ENCODE results near the gene WDR48.

WDR48 gene

GRCh38 chr3:39075910-39076309 is 24.1 kb downstream of the WDR48 start:
- H2AFZ ChIP-seq (ENCODE audit: low read depth, low read length), result no peak overlapping the region
- peaks cover 83% of the 10 kb centered on the region for H3K36me3 ChIP-seq (ENCODE audit: insufficient read depth, low read length)
- H3K27me3 ChIP-seq (ENCODE audit: insufficient read depth, low read length), result no peaks in the 10 kb centered on the region
- no peaks in the 10 kb centered on the region for H3K9me3 ChIP-seq (ENCODE audit: low read length)
- no peak overlapping the region for H3K4me3 ChIP-seq (ENCODE audit: low read length)
- H3K4me1 ChIP-seq (ENCODE audit: insufficient read depth, low read length), result no peaks in the 10 kb centered on the region

DNA sequence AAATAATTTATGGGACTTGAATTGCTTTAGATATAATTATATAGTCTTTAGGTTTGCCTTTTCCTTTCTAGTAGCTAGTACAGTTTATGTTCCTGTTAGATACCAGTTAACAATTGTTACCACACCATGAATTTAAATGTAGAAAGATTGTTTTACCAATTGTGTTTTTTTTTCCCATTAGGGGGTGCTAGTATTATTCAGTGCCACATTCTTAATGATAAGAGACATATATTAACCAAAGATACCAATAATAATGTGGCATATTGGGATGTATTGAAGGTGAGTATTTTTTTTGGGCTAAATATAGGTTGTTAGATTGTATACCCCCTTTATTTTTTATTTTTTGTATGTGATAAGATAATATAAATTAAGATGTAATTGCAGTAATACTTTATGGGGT is 27.7 kb downstream of the WDR48 start:
- Histone ChIP-seq H3K9me3 (ENCODE audit: low read length) (no peaks in the 10 kb centered on the region), H3K36me3 (ENCODE audit: insufficient read depth, low read length) (peaks cover 65% of the 10 kb centered on the region), H2AFZ (ENCODE audit: low read depth, low read length) (no peak overlapping the region), H3K4me3 (ENCODE audit: low read length) (no peak overlapping the region), H3K4me1 (ENCODE audit: insufficient read depth, low read length) (no peaks in the 10 kb centered on the region), H3K27me3 (ENCODE audit: insufficient read depth, low read length) (no peaks in the 10 kb centered on the region)

DNA sequence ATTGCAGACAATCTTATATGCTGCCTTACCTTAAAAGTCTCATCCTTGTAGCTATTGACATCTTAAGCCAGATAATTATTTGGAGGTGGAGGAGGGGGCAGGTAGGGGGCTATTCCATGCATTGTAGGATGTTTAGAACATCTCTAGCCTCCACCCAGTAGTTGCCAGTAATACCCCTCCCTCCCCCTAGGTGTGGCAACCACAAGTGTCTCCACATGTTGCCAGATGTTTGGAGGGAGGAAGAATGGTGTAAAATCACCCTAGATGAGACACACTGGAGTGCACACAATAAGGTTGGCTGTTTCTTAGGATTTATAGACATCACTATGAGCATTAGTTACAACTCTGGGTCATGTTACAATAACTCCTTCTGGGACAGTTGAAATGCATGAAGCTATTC is 28.2 kb downstream of the WDR48 start:
- H3K27me3 ChIP-seq (ENCODE audit: insufficient read depth, low read length), result no peaks in the 10 kb centered on the region
- H3K36me3 ChIP-seq (ENCODE audit: insufficient read depth, low read length), result peaks cover 61% of the 10 kb centered on the region
- H2AFZ ChIP-seq (ENCODE audit: low read depth, low read length), result no peak overlapping the region
- H3K9me3 ChIP-seq (ENCODE audit: low read length), result no peaks in the 10 kb centered on the region
- H3K4me1 ChIP-seq (ENCODE audit: insufficient read depth, low read length), result no peaks in the 10 kb centered on the region
- no peak overlapping the region for H3K4me3 ChIP-seq (ENCODE audit: low read length)

- Histone ChIP-seq H2AFZ (ENCODE audit: low read depth, low read length) (no peak overlapping the region), H3K27me3 (ENCODE audit: insufficient read depth, low read length) (no peaks in the 10 kb centered on the region), H3K9me3 (ENCODE audit: low read length) (no peaks in the 10 kb centered on the region), H3K36me3 (ENCODE audit: insufficient read depth, low read length) (peaks cover 62% of the 10 kb centered on the region), H3K4me3 (ENCODE audit: low read length) (no peak overlapping the region), H3K4me1 (ENCODE audit: insufficient read depth, low read length) (no peaks in the 10 kb centered on the region)
Measured at GRCh38 chr3:39082666-39083313, 31.0 kb downstream of the WDR48 start.

- H3K4me3 ChIP-seq (ENCODE audit: low read length), result no peak overlapping the region
- no peak overlapping the region for H2AFZ ChIP-seq (ENCODE audit: low read depth, low read length)
- no peaks in the 10 kb centered on the region for H3K27me3 ChIP-seq (ENCODE audit: insufficient read depth, low read length)
- H3K4me1 ChIP-seq (ENCODE audit: insufficient read depth, low read length), result no peaks in the 10 kb centered on the region
- peaks cover 69% of the 10 kb centered on the region for H3K36me3 ChIP-seq (ENCODE audit: insufficient read depth, low read length)
- H3K9me3 ChIP-seq (ENCODE audit: low read length), result no peaks in the 10 kb centered on the region
Measured at GRCh38 chr3:39086144-39086543, 34.3 kb downstream of the WDR48 start.

- Histone ChIP-seq H3K36me3 (ENCODE audit: insufficient read depth, low read length) (peaks cover 82% of the 10 kb centered on the region), H3K9me3 (ENCODE audit: low read length) (no peaks in the 10 kb centered on the region), H3K4me3 (ENCODE audit: low read length) (no peak overlapping the region), H3K27me3 (ENCODE audit: insufficient read depth, low read length) (no peaks in the 10 kb centered on the region), H3K4me1 (ENCODE audit: insufficient read depth, low read length) (no peaks in the 10 kb centered on the region), H2AFZ (ENCODE audit: low read depth, low read length) (no peak overlapping the region)
Measured at GRCh38 chr3:39088456-39088855, 36.6 kb downstream of the WDR48 start.

GRCh38 chr3:39088889-39089288 is 37.1 kb downstream of the WDR48 start:
- no peaks in the 10 kb centered on the region for H3K9me3 ChIP-seq (ENCODE audit: low read length)
- H2AFZ ChIP-seq (ENCODE audit: low read depth, low read length), result no peak overlapping the region
- H3K27me3 ChIP-seq (ENCODE audit: insufficient read depth, low read length), result no peaks in the 10 kb centered on the region
- no peaks in the 10 kb centered on the region for H3K4me1 ChIP-seq (ENCODE audit: insufficient read depth, low read length)
- H3K36me3 ChIP-seq (ENCODE audit: insufficient read depth, low read length), result peaks cover 84% of the 10 kb centered on the region
- no peak overlapping the region for H3K4me3 ChIP-seq (ENCODE audit: low read length)

- no peaks in the 10 kb centered on the region for H3K9me3 ChIP-seq (ENCODE audit: low read length)
- no peaks in the 10 kb centered on the region for H3K27me3 ChIP-seq (ENCODE audit: insufficient read depth, low read length)
- H2AFZ ChIP-seq (ENCODE audit: low read depth, low read length), result no peak overlapping the region
- peaks cover 90% of the 10 kb centered on the region for H3K36me3 ChIP-seq (ENCODE audit: insufficient read depth, low read length)
- H3K4me3 ChIP-seq (ENCODE audit: low read length), result no peak overlapping the region
- peaks cover 2% of the 10 kb centered on the region for H3K4me1 ChIP-seq (ENCODE audit: insufficient read depth, low read length)
Measured at GRCh38 chr3:39090922-39091321, 39.1 kb downstream of the WDR48 start.

GRCh38 chr3:39094851-39095677 is 43.2 kb downstream of the WDR48 start:
- no peak overlapping the region for H2AFZ ChIP-seq (ENCODE audit: low read depth, low read length)
- no peaks in the 10 kb centered on the region for H3K9me3 ChIP-seq (ENCODE audit: low read length)
- peaks cover 90% of the 10 kb centered on the region for H3K36me3 ChIP-seq (ENCODE audit: insufficient read depth, low read length)
- H3K27me3 ChIP-seq (ENCODE audit: insufficient read depth, low read length), result no peaks in the 10 kb centered on the region
- peaks cover 14% of the 10 kb centered on the region for H3K4me1 ChIP-seq (ENCODE audit: insufficient read depth, low read length)
- no peak overlapping the region for H3K4me3 ChIP-seq (ENCODE audit: low read length)

GRCh38 chr3:39095778-39096177 is 44.0 kb downstream of the WDR48 start:
- Histone ChIP-seq H3K27me3 (ENCODE audit: insufficient read depth, low read length) (no peaks in the 10 kb centered on the region), H3K9me3 (ENCODE audit: low read length) (no peaks in the 10 kb centered on the region), H3K4me3 (ENCODE audit: low read length) (no peak overlapping the region), H3K36me3 (ENCODE audit: insufficient read depth, low read length) (peaks cover 92% of the 10 kb centered on the region), H2AFZ (ENCODE audit: low read depth, low read length) (no peak overlapping the region), H3K4me1 (ENCODE audit: insufficient read depth, low read length) (peaks cover 14% of the 10 kb centered on the region)

- no peaks in the 10 kb centered on the region for H3K9me3 ChIP-seq (ENCODE audit: low read length)
- H3K4me3 ChIP-seq (ENCODE audit: low read length), result no peak overlapping the region
- peaks cover 86% of the 10 kb centered on the region for H3K36me3 ChIP-seq (ENCODE audit: insufficient read depth, low read length)
- H2AFZ ChIP-seq (ENCODE audit: low read depth, low read length), result no peak overlapping the region
- H3K27me3 ChIP-seq (ENCODE audit: insufficient read depth, low read length), result no peaks in the 10 kb centered on the region
- peaks cover 14% of the 10 kb centered on the region for H3K4me1 ChIP-seq (ENCODE audit: insufficient read depth, low read length)
Measured at GRCh38 chr3:39096775-39097174, 45.0 kb downstream of the WDR48 start.

DNA sequence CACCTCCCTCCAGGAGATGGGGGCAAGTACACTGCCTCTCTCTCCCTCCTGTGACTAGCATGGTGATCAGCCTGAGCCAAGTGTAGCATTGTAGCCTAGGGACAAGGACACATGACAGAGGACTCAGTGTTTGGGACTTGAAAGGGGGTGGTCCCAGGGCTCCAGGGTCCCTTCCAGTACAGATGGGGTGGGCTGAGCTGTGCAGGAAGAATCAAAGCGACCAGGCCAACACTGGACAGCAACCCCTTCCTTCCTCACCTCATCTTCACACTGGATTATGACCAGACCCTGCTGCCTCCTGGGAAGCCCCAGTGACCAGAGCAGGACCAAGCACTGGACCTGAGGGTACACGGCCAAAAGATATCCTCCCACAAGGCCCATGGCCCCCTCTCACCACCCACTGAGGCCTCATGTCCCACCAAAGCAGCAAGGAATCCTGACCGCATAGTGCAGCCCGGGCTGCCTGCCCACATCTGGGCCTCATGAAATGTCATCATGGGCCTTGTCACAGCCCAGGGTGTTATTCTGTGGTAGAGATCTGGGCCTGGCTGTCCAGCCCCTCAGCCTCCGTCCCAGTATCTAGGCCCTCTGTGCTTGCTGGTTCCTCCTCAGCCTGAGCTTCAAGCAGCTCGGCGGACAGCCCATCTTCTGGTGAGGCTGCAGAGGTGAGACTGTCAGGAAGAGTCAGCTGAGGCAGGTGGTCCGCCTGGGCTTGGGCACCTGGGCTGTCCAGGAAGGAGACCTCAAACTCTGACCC is 46.1 kb downstream of the WDR48 start:
- Histone ChIP-seq H3K9me3 (ENCODE audit: low read length) (no peaks in the 10 kb centered on the region), H3K27me3 (ENCODE audit: insufficient read depth, low read length) (no peaks in the 10 kb centered on the region), H2AFZ (ENCODE audit: low read depth, low read length) (no peak overlapping the region), H3K4me3 (ENCODE audit: low read length) (no peak overlapping the region), H3K36me3 (ENCODE audit: insufficient read depth, low read length) (peaks cover 75% of the 10 kb centered on the region), H3K4me1 (ENCODE audit: insufficient read depth, low read length) (peaks cover 14% of the 10 kb centered on the region)

DNA sequence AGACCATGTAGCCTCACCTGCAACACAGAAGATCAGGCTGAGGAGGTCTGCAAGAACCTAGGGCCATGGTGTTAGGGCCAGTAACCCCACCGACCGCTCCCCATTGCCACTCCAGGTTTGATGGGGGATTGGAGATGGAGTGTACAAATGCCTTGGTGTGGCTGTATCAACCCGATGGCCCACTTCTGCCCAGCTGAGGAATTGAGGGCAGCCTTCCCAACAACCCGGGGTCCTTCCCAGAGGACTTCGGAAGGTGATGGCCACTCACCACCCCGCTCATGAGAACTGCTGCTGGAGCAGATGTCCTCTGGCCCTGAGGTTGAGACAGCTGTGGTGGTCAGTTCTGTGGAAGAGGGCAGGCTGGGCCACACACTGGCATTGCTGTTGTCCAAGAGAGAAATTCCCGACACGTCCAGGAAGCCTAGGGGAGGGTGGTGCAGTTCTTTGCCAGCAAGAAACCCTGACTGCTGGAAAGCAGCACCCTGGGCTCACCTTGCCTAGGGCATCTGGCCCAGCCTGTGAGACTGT is 46.7 kb downstream of the WDR48 start:
- H3K36me3 ChIP-seq (ENCODE audit: insufficient read depth, low read length), result peaks cover 69% of the 10 kb centered on the region

More for the DNA sequence above, 46.7 kb downstream of the WDR48 start:
- H3K9me3 ChIP-seq (ENCODE audit: low read length), result no peaks in the 10 kb centered on the region
- no peak overlapping the region for H3K4me3 ChIP-seq (ENCODE audit: low read length)
- no peaks in the 10 kb centered on the region for H3K27me3 ChIP-seq (ENCODE audit: insufficient read depth, low read length)
- H3K4me1 ChIP-seq (ENCODE audit: insufficient read depth, low read length), result peaks cover 14% of the 10 kb centered on the region
- H2AFZ ChIP-seq (ENCODE audit: low read depth, low read length), result no peak overlapping the region

Measured in neuron (in vitro differentiated cells).